ENCODE data around the gene SMG6.

Gene SMG6

GRCh38 chr17:2057760-2058585, 245.6 kb downstream of the SMG6 start:
- peak in 1 of 2 donors; percentile 47 for DNase-seq

DNA sequence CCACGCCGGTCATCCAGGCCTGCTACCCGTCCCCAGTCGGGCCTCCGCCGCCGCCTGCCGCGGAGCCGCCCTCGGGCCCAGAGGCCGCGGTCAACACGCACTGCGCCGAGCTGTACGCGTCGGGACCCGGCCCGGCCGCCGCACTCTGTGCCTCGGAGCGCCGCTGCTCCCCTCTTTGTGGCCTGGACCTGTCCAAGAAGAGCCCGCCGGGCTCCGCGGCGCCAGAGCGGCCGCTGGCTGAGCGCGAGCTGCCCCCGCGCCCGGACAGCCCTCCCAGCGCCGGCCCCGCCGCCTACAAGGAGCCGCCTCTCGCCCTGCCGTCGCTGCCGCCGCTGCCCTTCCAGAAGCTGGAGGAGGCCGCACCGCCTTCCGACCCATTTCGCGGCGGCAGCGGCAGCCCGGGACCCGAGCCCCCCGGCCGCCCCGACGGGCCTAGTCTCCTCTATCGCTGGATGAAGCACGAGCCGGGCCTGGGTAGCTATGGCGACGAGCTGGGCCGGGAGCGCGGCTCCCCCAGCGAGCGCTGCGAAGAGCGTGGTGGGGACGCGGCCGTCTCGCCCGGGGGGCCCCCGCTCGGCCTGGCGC, 246.3 kb downstream of the SMG6 start:
- peak in 1 of 2 donors; percentile 50 for DNase-seq

- DNase-seq = peak; percentile 49 to 72
Measured at GRCh38 chr17:2056206-2057174, 247.1 kb downstream of the SMG6 start.

- DNase-seq = no peak
Measured at GRCh38 chr17:2055292-2056205, 248.0 kb downstream of the SMG6 start.

- DNase-seq = peak; percentile 61 to 79
Measured at GRCh38 chr17:2054512-2055291, 248.9 kb downstream of the SMG6 start, which contains the start of gene HIC1. Gene HIC1 (plus strand): TSS chr17:2055103. CDS start chr17:2056691, 1,588 bp downstream.

GRCh38 chr17:2054262-2054511, 249.4 kb downstream of the SMG6 start:
- no peak for DNase-seq

GRCh38 chr17:2053380-2054261, 250.0 kb downstream of the SMG6 start:
- DNase-seq = peak; percentile 54 to 73

DNA sequence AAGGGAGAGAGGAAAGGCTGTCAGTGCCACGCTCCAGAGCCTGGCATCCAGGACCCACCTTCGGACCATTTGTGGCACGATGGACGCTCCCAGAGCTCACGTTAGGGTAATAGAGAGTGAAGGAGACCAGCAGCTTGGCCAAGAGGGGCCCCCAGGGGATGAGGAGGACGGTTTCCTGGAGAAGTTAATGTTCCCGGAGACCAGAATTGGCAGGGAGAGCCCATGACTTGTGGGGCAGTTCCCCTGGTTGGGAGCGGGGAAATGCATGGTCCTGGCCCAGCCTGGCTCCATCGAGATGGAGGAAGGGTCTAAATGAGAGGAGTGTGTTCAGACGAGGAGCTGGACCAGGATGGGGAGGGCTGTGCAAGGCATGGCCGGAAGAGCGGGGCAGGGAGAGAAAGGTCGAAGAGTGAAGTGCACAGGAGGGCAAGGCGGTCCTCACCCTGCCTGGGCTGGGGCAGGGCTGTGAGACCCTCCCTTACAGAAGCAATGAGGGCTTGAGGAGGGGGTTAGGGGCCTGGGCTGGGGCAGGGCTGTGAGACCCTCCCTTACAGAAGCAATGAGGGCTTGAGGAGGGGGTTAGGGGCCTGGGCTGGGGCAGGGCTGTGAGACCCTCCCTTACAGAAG, 251.5 kb downstream of the SMG6 start:
- DNase-seq = no peak

- DNase-seq = peak in 1 of 2 donors; percentile 62
Measured at GRCh38 chr17:2051061-2051932, 252.3 kb downstream of the SMG6 start.

- DNase-seq = peak; percentile 58 to 88
Measured at GRCh38 chr17:2050300-2051060, 253.1 kb downstream of the SMG6 start.

DNA sequence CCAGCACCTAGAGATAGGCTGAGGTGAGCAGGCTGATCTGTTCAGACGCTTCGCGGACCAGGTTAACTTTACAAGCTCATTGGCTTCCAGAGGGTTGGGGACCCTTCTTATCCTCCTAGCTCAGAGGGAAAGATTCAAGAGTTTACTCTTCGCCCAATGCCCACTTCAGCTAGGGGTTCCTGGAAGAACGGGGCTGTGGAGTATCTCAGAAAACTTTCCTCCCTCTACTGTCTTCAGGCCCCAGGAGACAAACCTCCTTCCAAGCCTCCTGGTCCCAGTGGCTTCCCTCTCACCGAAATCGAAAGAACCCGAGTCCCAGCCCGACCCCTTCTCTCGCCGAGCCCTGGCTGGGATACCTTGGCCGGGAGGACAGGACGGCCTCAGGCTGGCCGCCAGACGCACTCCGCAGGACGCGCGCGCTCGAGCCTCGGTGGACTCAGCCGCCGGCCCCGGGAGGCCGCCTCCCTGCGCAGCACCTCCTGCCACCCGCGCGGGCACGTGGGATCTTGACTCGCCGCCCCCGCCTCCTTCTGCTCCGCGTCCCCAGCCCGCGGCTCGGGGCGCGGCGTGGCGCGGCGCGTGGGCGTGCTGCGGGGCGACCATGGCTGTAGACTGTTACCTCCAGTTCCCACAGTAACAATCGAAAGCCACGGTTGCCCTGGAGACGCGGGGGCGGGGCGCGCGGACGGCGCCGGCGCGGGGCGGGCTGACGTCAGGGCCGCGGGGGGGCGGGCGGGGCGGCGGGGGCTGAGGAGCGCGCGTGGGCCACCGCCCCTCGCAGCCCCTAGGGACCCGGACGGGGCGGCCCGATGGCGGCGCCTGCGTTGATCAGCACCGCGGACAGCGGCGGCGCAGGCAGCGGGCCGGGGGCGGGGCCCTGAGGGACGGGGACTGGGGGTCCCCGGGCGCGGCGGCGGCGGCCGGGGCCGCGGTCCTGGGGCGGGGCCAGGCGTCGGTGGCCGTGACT, 254.0 kb downstream of the SMG6 start:
- DNase-seq = peak; percentile 81 to 87

GRCh38 chr17:2048805-2049204, 254.8 kb downstream of the SMG6 start:
- DNase-seq = no peak

GRCh38 chr17:2047590-2047989, 256.0 kb downstream of the SMG6 start:
- DNase-seq = no peak

DNA sequence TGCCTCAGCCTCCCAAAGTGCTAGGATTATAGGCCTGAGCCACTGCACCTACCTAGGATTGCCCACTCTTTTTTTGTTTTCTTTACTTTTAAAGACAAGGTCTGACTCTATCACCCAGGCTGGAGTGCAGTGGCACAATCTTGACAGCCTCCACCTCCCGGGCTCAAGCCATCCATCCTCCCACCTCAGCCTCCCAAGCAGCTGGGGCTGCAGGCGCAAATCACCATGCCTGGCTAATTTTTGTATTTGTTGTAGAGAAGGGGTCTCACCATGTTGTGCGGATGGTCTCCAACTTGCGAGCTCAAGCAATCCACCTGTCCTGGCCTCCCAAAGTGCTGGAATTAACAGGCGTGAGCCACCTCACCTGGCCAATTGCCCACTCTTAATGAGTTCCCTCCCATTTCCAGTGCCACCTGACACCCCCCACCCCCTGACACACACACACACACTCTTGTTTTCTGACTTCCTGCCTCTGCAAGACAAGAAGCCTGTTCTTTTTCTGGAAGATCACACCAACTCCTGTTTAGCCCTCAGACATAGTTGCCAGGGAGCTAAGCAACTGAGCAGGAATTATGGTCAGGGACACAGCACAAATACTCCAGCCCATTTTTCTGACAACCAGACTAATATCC, 259.2 kb downstream of the SMG6 start:
- DNase-seq = no peak

- DNase-seq = no peak
Measured at GRCh38 chr17:2043785-2044184, 259.8 kb downstream of the SMG6 start.

GRCh38 chr17:2042933-2043332, 260.7 kb downstream of the SMG6 start:
- DNase-seq = no peak

Measured in inflammatory macrophage (primary cell).